Pulmonary artery endothelial cell (primary cell): ENCODE results near the gene HSF4. TPM values are rescaled to one million over a fixed set of nuclear protein-coding genes. Genes with fewer than 3 reads are reported as not detected.

Experiments used
- DNase-seq: peaks from one replicate; pipeline ENCODE4 v3.0.0-alpha.2; 2011; ENCODE audit warnings: low read depth, low spot score
- total RNA-seq: library from RNA; depleted of rRNA; stranded (reverse); fragments of >200 nt; gene quantifications from 2 replicates; pipeline ENCODE4 v1.2.3, GENCODE V29; 2014

HSF4 gene
- total RNA-seq, 1 donor from 2014 or later, result 0.13 TPM

DNA sequence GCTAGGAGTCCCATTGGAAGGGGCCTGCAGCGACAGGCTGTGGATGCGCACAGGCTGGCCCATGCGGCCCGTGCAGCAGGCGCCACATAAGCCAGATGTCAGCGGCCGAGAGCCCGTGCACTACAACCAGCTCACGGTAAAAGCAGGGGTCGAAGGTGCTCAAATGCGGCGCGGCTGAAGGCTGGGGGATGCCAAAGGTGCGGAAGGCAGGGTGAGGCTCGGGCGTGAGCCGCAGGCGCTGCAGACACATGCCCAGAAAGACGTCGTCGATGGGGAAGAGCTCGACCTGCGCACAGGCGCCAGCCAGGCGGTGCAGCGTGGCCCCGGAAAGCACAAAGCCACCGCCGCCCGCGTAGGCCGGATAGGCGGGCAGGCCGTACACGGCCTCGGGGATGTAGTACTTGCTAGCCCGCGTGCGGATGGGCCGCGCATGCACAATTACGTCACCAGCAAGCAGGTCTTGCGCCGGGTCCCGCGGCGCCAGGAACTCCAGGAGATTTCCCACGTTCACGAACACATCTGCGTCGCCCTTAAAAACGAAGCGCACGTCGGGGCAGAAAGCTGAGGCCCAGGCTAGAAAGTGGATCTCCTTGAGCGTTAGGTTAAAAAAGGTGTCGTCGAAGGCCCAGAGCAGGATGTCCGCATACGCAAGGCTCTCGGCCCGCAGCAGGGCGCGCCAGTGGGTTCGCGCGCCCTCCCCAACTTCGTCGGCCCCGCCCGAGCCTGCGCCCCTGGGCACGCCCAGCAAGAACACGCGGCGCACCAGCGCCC is 15.1 kb upstream of the HSF4 start:
- DNase-seq, result no peak

DNA sequence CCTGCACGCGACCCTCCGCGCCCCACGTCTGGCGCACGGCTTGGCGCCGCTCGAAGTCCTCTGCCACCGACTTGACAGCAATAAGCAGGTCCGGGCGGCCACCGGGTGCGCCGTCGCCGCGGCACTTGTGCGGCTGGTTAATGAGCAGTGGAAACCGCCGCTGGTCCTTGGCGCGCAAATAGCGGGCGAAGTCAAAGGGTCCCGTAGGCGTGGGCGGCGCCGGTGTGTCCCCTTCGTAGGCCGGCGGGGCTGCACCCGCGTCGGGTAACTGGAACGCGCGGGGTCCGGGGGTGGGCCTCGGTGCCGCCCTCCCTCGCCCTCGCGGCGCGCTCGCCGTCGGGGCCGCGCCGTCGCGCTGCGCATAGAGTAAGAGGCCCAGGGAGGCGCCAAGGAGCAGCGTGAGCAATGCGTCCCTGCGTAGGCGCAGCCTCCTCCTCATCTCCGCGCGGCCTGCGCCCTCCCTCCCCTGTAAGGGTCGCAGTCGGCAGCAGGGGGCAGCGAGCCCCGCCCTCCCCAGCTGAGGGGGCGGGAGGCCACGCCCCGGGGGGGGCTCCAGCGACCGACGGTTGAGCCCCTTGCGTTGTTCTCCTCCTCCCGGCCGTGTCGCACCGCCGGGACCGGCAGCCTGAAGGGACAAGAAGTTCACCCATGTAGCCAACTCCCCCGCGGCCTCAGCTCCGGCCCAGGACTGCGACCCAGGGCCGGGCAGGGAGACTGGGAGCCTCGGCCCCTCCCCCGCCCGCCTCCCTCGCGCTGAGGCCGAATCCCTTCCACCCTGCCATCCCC is 14.3 kb upstream of the HSF4 start:
- no peak for DNase-seq

- DNase-seq, result no peak
These were observed 13.6 kb upstream of the HSF4 start, which contains the start of gene B3GNT9 for GRCh38 chr16:67150833-67151396. TSS of gene B3GNT9 (minus strand) at chr16:67150998. CDS start at chr16:67150485, 513 bp downstream.

GRCh38 chr16:67151431-67152097 is 13.0 kb upstream of the HSF4 start:
- no peak for DNase-seq

DNA sequence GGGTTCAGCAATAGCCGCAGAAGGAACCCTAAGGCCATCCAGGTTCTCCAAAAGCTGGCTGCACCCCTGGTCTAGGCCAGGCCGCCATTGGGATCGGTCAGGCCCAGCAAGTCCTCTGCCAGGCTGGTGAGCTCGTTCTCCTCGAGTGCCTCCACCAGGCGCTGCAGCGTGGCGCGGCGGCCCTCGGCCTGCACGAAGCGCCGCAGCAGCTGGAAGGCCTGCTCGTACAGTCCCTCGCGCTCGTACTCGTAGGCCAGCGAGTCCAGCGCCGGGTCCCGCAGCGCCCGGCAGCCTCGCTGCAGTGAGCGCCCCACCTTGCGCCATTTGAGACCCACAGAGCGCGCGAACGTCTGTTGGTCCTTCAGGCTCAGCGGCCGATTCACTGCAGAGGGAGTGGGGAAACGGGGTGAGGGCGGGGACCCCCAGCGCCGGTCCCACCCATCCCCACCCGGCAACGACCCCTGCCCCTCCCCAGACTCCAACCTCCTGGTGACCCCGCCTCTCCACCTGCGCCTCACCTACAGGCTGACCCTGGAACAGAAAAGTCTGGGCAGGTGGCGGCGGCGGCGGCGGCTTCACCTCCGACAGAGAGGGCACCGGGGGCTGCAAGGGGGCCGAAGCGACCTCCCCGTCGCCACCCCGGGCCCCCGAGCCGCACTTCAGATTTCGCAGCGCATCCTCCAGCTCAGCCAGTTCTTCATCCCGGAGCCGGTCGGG is 9.8 kb upstream of the HSF4 start:
- no peak for DNase-seq

DNA sequence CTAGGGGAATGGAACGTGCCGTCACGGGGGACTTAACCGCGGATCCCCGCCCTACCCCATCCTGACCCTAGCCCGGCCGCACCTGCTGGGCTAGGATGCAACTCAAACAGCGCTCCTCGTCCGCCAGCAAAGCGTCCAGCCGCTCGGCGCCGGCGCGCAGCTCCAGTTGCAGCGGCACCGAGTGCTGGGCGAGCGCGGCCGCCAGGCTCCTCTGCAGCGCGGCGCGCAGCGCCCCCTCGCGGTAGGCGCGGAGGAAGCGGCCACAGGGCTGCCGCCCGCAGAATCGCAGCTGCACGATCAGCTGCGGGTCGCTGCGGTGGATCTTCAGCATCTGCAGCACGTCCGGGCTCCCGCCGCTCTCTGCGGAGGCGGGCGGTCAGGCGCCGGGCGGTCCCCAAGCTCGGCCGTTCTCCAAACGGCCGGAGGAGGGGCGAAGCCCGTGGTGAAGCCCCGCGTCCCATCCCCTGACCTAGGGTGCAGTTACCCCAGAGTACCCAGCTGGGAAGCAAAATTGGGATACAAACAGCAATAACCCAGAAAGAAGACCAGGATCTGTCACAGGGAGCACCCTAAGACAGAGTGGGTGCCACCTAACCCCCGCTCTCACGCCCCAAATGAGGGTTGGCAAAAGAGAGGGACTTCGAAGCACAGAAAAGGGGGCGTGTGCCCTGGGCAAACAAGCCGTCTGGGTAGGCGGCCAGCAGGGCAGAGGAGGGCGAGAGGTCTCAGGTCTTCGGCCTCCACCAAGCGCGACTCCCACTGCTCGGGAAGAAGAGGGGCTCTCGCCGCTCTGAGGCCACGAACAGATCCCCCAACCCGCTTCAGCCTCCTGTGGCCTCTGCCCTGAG is 9.0 kb upstream of the HSF4 start:
- DNase-seq, result no peak

DNA sequence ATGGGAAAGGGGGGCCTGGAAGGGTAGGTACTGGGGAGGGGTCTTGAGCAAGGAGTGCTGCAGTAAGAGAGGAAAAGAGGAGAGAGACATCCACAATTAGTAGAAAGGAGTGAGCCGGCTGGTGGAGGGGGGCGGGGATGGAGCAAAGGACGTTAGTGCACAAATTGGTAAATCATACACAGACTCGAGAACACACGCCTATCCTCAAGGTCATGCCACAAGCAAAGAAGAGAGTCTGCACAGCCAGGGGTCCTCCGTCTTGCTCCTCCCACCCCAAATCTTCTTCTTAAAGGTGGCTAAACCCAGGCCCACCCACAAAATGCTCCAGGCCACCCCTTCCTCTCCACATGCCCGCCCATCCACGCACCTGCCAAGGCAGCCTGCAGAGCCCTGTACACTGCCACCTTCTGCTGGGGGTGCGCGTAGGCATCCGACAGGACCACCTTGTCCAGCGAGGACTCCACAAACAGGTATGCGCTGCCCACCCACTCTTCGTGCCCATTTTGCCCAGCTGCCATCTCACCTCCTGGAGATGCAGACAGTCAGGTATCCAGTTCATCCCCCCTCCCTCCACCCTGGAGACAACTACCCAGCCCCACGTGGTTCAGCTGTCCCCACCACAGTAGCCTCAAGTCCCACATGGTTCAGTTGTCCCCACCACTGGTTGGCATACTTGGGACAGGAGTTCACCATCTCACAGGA is 8.3 kb upstream of the HSF4 start:
- no peak for DNase-seq

DNA sequence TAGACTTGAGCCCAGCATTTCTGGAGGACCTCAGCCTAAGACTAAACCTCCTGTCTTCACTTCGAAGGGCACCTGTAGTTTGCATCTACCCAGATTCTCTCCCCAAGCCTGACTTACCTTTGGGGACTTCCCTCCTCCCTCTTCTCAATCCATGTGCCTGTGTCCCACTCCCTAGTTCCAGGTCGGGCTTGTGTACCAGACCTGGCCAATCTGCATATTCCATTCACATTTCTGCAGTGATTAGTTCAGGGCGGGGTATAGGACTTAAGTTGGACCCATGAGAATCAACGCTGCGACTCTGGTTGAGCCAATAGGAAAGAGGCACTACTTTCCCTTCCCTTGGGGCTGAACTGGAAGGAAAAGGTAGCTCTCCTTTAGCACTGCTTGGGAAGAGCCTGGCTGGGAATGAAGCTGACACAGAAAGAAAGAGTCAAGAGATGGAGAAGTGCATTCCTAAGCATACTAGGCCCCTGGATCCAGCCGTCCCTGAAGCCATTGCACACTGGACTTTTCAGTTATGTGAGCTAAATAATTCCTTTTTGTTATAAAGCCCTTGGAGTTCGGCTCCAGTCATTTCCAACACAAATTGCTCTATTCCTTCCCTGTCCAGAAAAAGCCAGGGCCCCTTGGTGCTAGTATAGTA is 7.3 kb upstream of the HSF4 start:
- DNase-seq, result no peak

DNA sequence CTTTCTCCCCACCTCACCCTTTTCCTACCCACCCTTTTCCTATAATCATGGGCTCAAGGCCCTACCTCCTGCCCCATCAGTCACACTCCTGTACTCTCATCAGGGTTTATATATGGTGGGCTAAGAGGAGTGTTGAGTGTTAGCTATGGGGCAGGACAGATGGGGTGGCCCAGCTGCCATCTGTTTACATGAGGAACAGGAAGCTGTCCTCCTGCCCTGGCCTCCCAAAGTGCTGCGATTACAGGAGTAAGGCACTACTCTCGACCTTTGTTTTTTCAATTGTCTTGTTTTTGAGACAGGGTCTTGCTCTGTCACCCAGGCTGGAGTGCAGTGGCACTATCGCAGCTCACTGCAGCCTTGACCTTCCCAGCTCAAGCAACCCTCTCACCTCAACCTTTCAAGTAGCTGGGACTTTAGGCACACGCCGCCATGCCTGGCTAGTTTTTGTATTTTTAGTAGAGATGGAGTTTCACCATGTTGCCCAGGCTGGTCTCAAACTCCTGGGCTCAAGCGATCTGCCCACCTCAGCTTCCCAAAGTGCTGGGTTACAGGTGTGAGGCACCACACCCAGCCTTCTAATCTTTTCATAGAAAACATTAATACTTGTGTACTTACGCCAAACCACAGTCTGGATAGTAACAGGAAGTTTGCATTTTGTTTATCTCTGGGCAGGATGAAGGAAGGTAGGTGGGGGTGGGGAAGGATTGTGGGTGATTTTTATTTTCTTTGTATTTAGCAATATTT is 6.5 kb upstream of the HSF4 start:
- no peak for DNase-seq

GRCh38 chr16:67158637-67159600 is 5.6 kb upstream of the HSF4 start:
- DNase-seq, result no peak

DNA sequence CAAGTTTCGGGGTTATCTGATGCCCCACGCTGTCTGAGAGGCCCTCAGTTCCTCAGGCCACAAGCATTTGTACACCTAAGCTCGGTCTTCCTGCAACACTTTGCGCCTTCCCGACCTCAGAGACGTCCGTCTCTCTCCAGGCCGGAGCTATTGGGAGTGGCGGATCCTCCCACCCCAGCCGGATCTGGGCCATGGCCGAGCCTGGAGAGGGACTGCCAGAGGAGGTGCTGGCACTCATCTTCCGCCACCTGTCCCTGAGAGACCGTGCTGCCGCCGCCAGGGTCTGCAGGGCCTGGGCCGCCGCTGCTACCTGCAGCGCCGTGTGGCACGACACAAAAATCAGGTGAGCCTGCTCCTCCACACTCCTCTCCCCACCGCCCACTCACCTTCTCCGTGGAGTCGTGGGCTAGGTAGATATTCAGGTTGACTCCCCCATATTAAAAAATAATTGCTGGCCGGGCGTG is 2.9 kb upstream of the HSF4 start:
- DNase-seq, result no peak

DNA sequence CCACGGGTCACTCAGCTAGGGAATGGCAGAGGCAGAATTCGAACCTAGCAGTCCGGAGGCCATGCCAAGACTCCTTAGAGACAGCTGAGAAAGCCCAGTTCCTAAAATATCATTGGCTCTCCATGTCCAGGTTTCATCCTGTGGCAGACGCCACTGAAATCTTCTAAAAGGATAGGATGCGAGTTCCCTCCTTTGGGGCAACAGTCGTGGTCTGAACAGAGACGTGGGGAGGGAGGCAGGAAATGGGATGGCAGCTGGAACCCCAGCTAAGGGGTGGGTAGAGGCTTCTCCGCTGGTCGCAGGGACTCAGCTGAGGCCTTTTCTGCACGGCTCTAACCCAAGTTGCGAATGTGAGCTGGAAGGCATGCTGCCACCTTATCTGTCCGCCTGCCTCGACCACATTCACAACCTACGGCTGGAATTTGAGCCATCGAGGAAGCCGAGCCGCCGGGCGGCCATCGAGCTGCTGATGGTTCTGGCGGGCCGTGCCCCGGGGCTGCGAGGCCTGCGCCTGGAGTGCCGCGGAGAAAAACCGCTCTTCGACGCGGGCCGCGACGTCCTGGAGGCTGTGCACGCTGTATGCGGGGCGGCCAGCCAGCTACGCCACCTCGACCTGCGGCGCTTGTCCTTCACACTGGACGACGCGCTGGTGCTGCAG is 1.9 kb upstream of the HSF4 start:
- DNase-seq, result no peak

GRCh38 chr16:67163164-67163998 is 1.2 kb upstream of the HSF4 start:
- no peak for DNase-seq

DNA sequence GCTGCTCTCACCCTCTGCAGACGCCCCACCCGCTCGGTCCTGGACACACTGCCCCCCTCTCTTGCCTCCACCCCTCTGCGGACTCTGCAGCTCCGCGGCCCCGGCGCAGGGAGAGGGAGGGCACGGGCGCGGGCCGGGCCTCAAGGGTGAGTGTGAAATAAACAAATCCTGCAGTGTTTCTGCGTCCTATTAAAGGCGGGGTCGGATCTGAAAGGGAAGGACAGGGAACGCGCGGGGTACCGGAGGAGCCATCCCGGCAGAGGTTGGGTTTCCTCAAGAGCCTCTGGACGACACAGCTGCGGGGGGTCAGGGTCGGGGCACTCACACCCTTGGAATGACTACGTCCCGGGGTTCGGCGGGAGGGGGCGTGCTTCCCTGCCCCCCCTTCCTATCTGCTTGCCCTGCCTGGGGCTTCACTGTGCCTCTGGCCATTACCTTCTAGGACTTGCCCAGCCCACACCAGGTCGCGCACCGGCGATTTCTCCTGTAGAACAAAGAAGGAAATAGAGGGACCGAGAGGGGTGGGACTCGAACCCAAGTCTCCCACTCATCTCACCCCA is 466 bp upstream of the HSF4 start:
- DNase-seq, result no peak
